Mucosa of descending colon (tissue), 3 donors: ENCODE results near the gene SYT2. TPM values are rescaled to one million over a fixed set of nuclear protein-coding genes. Genes with fewer than 3 reads are reported as not detected.
"Not testable (repeated sequence)": the region's sequence is repeated elsewhere in the genome, so short reads cannot be mapped to it uniquely, and the experiment has no call there.

ENCODE experiments used
- ATAC-seq: fragments of 200-7000 bp; cut with Tn5 transposase; one replicate; pipeline ENCODE4 v1.9.1; 2020; ENCODE audit warnings: mild to moderate bottlenecking, moderate library complexity
- DNase-seq, 3 donors: peaks; one replicate each; pipeline ENCODE4 v3.0.0-alpha.2; 2020
- H3K36me3 ChIP-seq: fragments of 200-600 bp; one replicate; pipeline ENCODE4 v1.8.0; 2021; ENCODE audit warnings: low read depth, mild to moderate bottlenecking
- H3K4me1 ChIP-seq: fragments of 200-600 bp; one replicate; pipeline ENCODE4 v1.8.0; 2021; ENCODE audit warnings: low read depth, mild to moderate bottlenecking
- H3K4me3 ChIP-seq: fragments of 200-600 bp; one replicate; pipeline ENCODE4 v1.8.0; 2021; ENCODE audit warnings: mild to moderate bottlenecking
- H3K9me3 ChIP-seq: fragments of 200-600 bp; one replicate; pipeline ENCODE4 v1.8.0; 2021; ENCODE audit warnings: mild to moderate bottlenecking
- CTCF ChIP-seq: fragments of 200-600 bp; IDR thresholded peaks from one replicate; pipeline ENCODE4 v1.8.0; 2022; ENCODE audit warnings: antibody characterized with exemption, mild to moderate bottlenecking
- intact Hi-C, 2 donors: fragments of 100-400 bp; cut with DNase I in 1 of 2; cut with micrococcal nuclease in 1 of 2; formaldehyde crosslinking; loops; one replicate each; pipeline versions ENCODE4 v1.11.0 to v1.11.1; 2022; cut with DNase I, micrococcal nuclease
- total RNA-seq, 3 donors: library from RNA; stranded (reverse); fragmentation: NEBNext Ultra II Directional in 2 of 3; extraction: Animal tissue kit (Norgen Biotek cat#: 25700) in 2 of 3; gene quantifications; one replicate each; pipeline versions ENCODE4 v1.2.1 to v1.2.4, GENCODE V29; 2021 to 2023
- donor health status: DM: no; HTN: no; CAD: no; lungs with moderate emphysema.
- donor health status: DM: no; HTN: no; CAD: no.
- donor health status: DM: no; HTN: yes; CAD: no.

The SYT2 gene
- total RNA-seq, 3 donors from 2014 or later: 0.16 to 0.43 TPM; not detected in 1

GRCh38 chr1:202639500-202639899 lies 70.8 kb downstream of the SYT2 start:
- Histone ChIP-seq H3K9me3 (no peaks in the 10 kb centered on the region), H3K4me3 (no peak overlapping the region), H3K36me3 (no peaks in the 10 kb centered on the region), H3K4me1 (peaks cover 37% of the 10 kb centered on the region)
- intact Hi-C loops: no loop called here
- no peak for TF ChIP-seq CTCF
- ATAC-seq (no peak), DNase-seq (no peak)

- H3K4me1 ChIP-seq: peaks cover 34% of the 10 kb centered on the region
- H3K9me3 ChIP-seq, intact Hi-C loops, H3K4me3 ChIP-seq, H3K36me3 ChIP-seq: not testable (repeated sequence)
- peak; percentile 87 for ATAC-seq
- DNase-seq: peak in 2 of 3 donors; percentile 65 to 69
Measured at GRCh38 chr1:202638701-202639305, 71.5 kb downstream of the SYT2 start.

GRCh38 chr1:202638019-202638700 lies 72.1 kb downstream of the SYT2 start:
- no peak for ATAC-seq
- H3K36me3 ChIP-seq: no peaks in the 10 kb centered on the region
- no peaks in the 10 kb centered on the region for H3K9me3 ChIP-seq
- no peak for DNase-seq
- intact Hi-C loops: no loop called here
- H3K4me1 ChIP-seq: peaks cover 27% of the 10 kb centered on the region
- no peak overlapping the region for H3K4me3 ChIP-seq
- no peak for TF ChIP-seq CTCF

- intact Hi-C loops, H3K36me3 ChIP-seq, DNase-seq, ATAC-seq, H3K4me3 ChIP-seq, H3K9me3 ChIP-seq: not testable (repeated sequence)
- H3K4me1 ChIP-seq: peaks cover 20% of the 10 kb centered on the region
Measured at GRCh38 chr1:202637321-202638018, 72.8 kb downstream of the SYT2 start.

- H3K36me3 ChIP-seq, intact Hi-C loops, H3K4me3 ChIP-seq, H3K9me3 ChIP-seq, ATAC-seq, DNase-seq: not testable (repeated sequence)
- peaks cover 18% of the 10 kb centered on the region for H3K4me1 ChIP-seq
Measured at GRCh38 chr1:202636171-202636570, 74.1 kb downstream of the SYT2 start.

GRCh38 chr1:202632241-202632640 lies 78.0 kb downstream of the SYT2 start:
- intact Hi-C loops: no loop called here
- no peaks in the 10 kb centered on the region for H3K9me3 ChIP-seq
- ATAC-seq (no peak), DNase-seq (peak in 1 of 3 donors; percentile 4)
- no peak for TF ChIP-seq CTCF
- H3K4me3 ChIP-seq: no peak overlapping the region
- no peaks in the 10 kb centered on the region for H3K4me1 ChIP-seq
- no peaks in the 10 kb centered on the region for H3K36me3 ChIP-seq
